Upper lobe of left lung (tissue), 4 donors: ENCODE results near the gene LIPC.

Experiments used
- EP300 ChIP-seq, 4 donors: sonication (generic); formaldehyde crosslinking; IDR thresholded peaks; one replicate each; pipeline ENCODE4 v1.5.1; 2017; ENCODE audit warnings: antibody characterized with exemption in 4 of 4, control low read depth in 2 of 4
- POLR2A ChIP-seq, 4 donors: fragments of 450-650 bp; IDR thresholded peaks; one replicate each; pipeline ENCODE4 v1.5.1; 2016 to 2017; ENCODE audit warnings: antibody characterized with exemption in 4 of 4, mild to moderate bottlenecking in 2 of 4
- POLR2AphosphoS5 ChIP-seq, 2 donors: sonication (generic); formaldehyde crosslinking; IDR thresholded peaks; one replicate each; pipeline ENCODE4 v1.5.1; 2017; ENCODE audit warnings: antibody characterized with exemption in 2 of 2
- TF ChIP-seq, protein P1 (sequence below), 6 experiments: fragments of 450-650 bp in 4 of 6; fragments of 200-600 bp in 2 of 6; sonication (generic) in 2 of 6; IDR thresholded peaks; one replicate each; pipeline ENCODE4 v1.5.1; 2016 to 2019; ENCODE audit warnings: antibody characterized with exemption in 6 of 6

DNA sequence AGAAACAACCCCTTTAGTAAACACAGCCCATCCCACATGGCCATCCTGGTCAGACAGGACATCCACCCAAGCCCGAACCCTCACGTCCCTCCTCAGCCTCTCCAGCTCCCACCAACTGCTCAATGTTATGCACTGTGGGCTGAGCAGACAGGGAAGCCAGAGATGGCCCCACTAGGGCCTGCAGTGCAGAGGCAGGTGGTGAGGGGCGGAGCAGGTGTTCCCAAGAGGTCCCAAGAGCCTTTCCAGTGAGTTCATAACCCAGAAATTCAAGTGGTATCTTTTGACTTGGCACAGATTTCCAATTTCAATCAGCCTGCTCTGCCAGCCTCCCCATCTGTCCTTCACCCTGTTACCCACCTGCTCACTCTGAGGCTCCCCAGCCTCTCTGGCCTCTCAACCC, 130.3 kb downstream of the LIPC start:
- TF ChIP-seq, protein P1, sequence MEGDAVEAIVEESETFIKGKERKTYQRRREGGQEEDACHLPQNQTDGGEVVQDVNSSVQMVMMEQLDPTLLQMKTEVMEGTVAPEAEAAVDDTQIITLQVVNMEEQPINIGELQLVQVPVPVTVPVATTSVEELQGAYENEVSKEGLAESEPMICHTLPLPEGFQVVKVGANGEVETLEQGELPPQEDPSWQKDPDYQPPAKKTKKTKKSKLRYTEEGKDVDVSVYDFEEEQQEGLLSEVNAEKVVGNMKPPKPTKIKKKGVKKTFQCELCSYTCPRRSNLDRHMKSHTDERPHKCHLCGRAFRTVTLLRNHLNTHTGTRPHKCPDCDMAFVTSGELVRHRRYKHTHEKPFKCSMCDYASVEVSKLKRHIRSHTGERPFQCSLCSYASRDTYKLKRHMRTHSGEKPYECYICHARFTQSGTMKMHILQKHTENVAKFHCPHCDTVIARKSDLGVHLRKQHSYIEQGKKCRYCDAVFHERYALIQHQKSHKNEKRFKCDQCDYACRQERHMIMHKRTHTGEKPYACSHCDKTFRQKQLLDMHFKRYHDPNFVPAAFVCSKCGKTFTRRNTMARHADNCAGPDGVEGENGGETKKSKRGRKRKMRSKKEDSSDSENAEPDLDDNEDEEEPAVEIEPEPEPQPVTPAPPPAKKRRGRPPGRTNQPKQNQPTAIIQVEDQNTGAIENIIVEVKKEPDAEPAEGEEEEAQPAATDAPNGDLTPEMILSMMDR (IDR thresholded peaks at IDR 0.05) = no peak
- TF ChIP-seq POLR2AphosphoS5 (IDR thresholded peaks at IDR 0.05) (no peak), POLR2A (IDR thresholded peaks at IDR 0.05) (no peak), EP300 (IDR thresholded peaks at IDR 0.05) (no peak)
